ENCODE data around the gene KEL. TPM values are rescaled to one million over a fixed set of nuclear protein-coding genes. Genes with fewer than 3 reads are reported as not detected.
A peak's percentile ranks its signal among the peaks of the same experiment; 100 is the strongest.

KEL gene
- total RNA-seq, 1 donor from 2014 or later, result 1.6 TPM

DNA sequence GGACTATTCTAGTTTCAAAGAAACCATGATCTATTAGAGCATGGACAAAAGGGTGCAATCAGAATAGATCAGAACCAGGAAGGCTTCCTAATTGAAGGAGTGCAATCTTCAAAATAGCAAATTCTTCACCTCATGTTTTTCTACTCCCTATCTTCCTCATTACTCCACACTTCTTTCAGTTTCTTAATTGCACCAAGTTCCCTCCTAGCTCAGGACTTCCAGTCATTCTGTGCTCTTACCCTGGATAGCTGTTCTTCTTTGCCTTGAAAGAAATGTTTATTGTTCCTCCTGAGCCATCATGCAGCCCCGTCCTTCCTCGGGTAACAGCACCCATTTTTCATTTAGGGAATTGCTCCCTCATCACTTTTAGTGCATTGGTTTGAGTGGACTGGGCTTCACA, 51.7 kb downstream of the KEL start:
- H3K4me1 ChIP-seq, result no peaks in the 10 kb centered on the region
- H3K4me3 ChIP-seq, result no peak overlapping the region
- H3K27ac ChIP-seq, result no peak overlapping the region
- peaks cover 5% of the 10 kb centered on the region for H3K27me3 ChIP-seq (ENCODE audit: low read depth)
- intact Hi-C loops (cut with DNase I), result no loop called here
- H3K9me3 ChIP-seq, result no peaks in the 10 kb centered on the region
- no peaks in the 10 kb centered on the region for H3K36me3 ChIP-seq
- ATAC-seq (no peak), DNase-seq (no peak)
- TF ChIP-seq, protein P1, sequence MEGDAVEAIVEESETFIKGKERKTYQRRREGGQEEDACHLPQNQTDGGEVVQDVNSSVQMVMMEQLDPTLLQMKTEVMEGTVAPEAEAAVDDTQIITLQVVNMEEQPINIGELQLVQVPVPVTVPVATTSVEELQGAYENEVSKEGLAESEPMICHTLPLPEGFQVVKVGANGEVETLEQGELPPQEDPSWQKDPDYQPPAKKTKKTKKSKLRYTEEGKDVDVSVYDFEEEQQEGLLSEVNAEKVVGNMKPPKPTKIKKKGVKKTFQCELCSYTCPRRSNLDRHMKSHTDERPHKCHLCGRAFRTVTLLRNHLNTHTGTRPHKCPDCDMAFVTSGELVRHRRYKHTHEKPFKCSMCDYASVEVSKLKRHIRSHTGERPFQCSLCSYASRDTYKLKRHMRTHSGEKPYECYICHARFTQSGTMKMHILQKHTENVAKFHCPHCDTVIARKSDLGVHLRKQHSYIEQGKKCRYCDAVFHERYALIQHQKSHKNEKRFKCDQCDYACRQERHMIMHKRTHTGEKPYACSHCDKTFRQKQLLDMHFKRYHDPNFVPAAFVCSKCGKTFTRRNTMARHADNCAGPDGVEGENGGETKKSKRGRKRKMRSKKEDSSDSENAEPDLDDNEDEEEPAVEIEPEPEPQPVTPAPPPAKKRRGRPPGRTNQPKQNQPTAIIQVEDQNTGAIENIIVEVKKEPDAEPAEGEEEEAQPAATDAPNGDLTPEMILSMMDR (IDR thresholded peaks at IDR 0.05), result no peak

DNA sequence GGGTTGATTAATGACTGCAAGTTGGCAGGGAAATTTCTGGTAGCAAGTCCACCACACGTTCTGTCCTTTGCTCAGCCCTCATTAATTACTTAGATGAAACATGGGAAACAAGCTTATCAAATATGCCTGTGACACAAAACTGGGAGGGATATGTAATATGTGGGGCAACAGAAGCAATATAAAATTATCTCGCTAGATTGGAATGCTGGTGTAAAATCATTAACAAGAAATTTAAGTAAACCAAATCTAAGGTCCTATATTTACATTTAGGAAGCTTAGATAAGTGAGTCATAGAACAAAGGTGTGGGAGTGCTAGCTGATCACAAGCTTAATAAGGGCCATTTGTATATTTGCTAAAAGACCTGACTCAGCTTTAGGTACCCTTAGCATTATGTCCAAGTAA, 52.1 kb downstream of the KEL start:
- TF ChIP-seq, protein P1 (IDR thresholded peaks at IDR 0.05), result no peak
- Histone ChIP-seq H3K9me3 (no peaks in the 10 kb centered on the region), H3K4me3 (no peak overlapping the region), H3K27me3 (ENCODE audit: low read depth) (peaks cover 5% of the 10 kb centered on the region), H3K36me3 (no peaks in the 10 kb centered on the region), H3K27ac (no peak overlapping the region), H3K4me1 (no peaks in the 10 kb centered on the region)
- ATAC-seq (peak in 1 of 2 donors; percentile 61), DNase-seq (no peak)
- intact Hi-C loops (cut with DNase I), result no loop called here

GRCh38 chr7:142908921-142909890, 53.0 kb downstream of the KEL start:
- no peak overlapping the region for H3K4me3 ChIP-seq
- intact Hi-C loops (cut with DNase I), result no loop called here
- no peak for DNase-seq
- H3K4me1 ChIP-seq, result no peaks in the 10 kb centered on the region
- no peak overlapping the region for H3K27ac ChIP-seq
- peaks cover 2% of the 10 kb centered on the region for H3K27me3 ChIP-seq (ENCODE audit: low read depth)
- peaks cover 4% of the 10 kb centered on the region for H3K9me3 ChIP-seq
- ATAC-seq, result peak; percentile 75 to 79
- TF ChIP-seq, protein P1 (IDR thresholded peaks at IDR 0.05), result peak; percentile 34
- H3K36me3 ChIP-seq, result no peaks in the 10 kb centered on the region

GRCh38 chr7:142908290-142908689, 53.9 kb downstream of the KEL start:
- ATAC-seq, result no peak

GRCh38 chr7:142906643-142907042, 55.5 kb downstream of the KEL start:
- no peak for ATAC-seq
- H3K4me3 ChIP-seq, result no peak overlapping the region
- H3K4me1 ChIP-seq, result no peaks in the 10 kb centered on the region
- DNase-seq, result no peak
- intact Hi-C loops (cut with DNase I), result no loop called here
- no peaks in the 10 kb centered on the region for H3K36me3 ChIP-seq
- H3K27me3 ChIP-seq (ENCODE audit: low read depth), result no peaks in the 10 kb centered on the region
- TF ChIP-seq, protein P1 (IDR thresholded peaks at IDR 0.05), result no peak
- H3K9me3 ChIP-seq, result peaks cover 4% of the 10 kb centered on the region
- H3K27ac ChIP-seq, result no peak overlapping the region

More at GRCh38 chr7:142908290-142908689, 53.9 kb downstream of the KEL start:
- DNase-seq, result no peak
- Histone ChIP-seq H3K27ac (no peak overlapping the region), H3K27me3 (ENCODE audit: low read depth) (no peaks in the 10 kb centered on the region), H3K4me1 (no peaks in the 10 kb centered on the region), H3K36me3 (no peaks in the 10 kb centered on the region), H3K4me3 (no peak overlapping the region), H3K9me3 (peaks cover 4% of the 10 kb centered on the region)
- intact Hi-C loops (cut with DNase I), result no loop called here
- TF ChIP-seq, protein P1 (IDR thresholded peaks at IDR 0.05), result no peak
